Smooth muscle cell (in vitro differentiated cells): ENCODE data around the gene CDX1. TPM values are rescaled to one million over a fixed set of nuclear protein-coding genes. Genes with fewer than 3 reads are reported as not detected.

ENCODE experiments used
- DNase-seq: peaks from one replicate; lab custom pipeline; 2025; ENCODE audit not compliant: unreplicated experiment; lab: John Stamatoyannopoulos, UW
- H2AFZ ChIP-seq: fragments of 200-600 bp; sonication (generic); 2 replicates; pipeline ENCODE4 v1.6.0; 2016; ENCODE audit warnings: antibody characterized with exemption, low read depth, mild to moderate bottlenecking
- H3F3A ChIP-seq: fragments of 200-600 bp; sonication (generic); 2 replicates; pipeline ENCODE4 v1.6.0; 2017; ENCODE audit warnings: antibody characterized with exemption, low read depth
- H3K27ac ChIP-seq: fragments of 200-600 bp; sonication (generic); 2 replicates; pipeline ENCODE4 v1.5.1; 2016; ENCODE audit warnings: low read depth, mild to moderate bottlenecking
- H3K27me3 ChIP-seq: fragments of 200-600 bp; sonication (generic); 2 replicates; pipeline ENCODE4 v1.6.1; 2016; ENCODE audit warnings: low read depth, mild to moderate bottlenecking
- H3K36me3 ChIP-seq: fragments of 200-600 bp; sonication (generic); 2 replicates; pipeline ENCODE4 v1.5.1; 2016; ENCODE audit warnings: low read depth
- H3K4me1 ChIP-seq: fragments of 200-600 bp; sonication (generic); 2 replicates; pipeline ENCODE4 v1.5.1; 2016; ENCODE audit warnings: low read depth
- H3K4me2 ChIP-seq: fragments of 200-600 bp; sonication (generic); 2 replicates; pipeline ENCODE4 v1.6.0; 2016; ENCODE audit warnings: mild to moderate bottlenecking
- H3K4me3 ChIP-seq: fragments of 200-600 bp; sonication (generic); 2 replicates; pipeline ENCODE4 v1.5.1; 2016; ENCODE audit warnings: mild to moderate bottlenecking
- H3K79me2 ChIP-seq: fragments of 200-600 bp; sonication (generic); 2 replicates; pipeline ENCODE4 v1.6.0; 2016; ENCODE audit warnings: low read depth, mild to moderate bottlenecking
- H3K9ac ChIP-seq: fragments of 200-600 bp; sonication (generic); 2 replicates; pipeline ENCODE4 v1.6.0; 2016; ENCODE audit warnings: low read depth
- H3K9me3 ChIP-seq: fragments of 200-600 bp; sonication (generic); replicated peaks from 2 replicates; pipeline ENCODE4 v1.5.1; 2016; ENCODE audit warnings: low read depth
- H4K20me1 ChIP-seq: fragments of 200-600 bp; sonication (generic); 2 replicates; pipeline ENCODE4 v1.6.0; 2016; ENCODE audit warnings: low read depth
- WGBS: methylation state at CpG from one replicate; pipeline ENCODE4 v1.1.7; 2016; ENCODE audit warnings: low lambda C conversion rate; 5-methylcytosine and 5-hydroxymethylcytosine counted together
- polyA plus RNA-seq: library from polyadenylated mRNA; unstranded; fragments of >200 nt; fragmentation: Nextera tagmentation; extraction: Ambion mirVana; gene quantifications from 2 replicates; pipeline ENCODE4 v1.2.1, GENCODE V29; 2016
- total RNA-seq: library from RNA; depleted of rRNA; stranded (reverse); fragments of >200 nt; gene quantifications from 2 replicates; pipeline ENCODE4 v1.2.3, GENCODE V29; 2014
- TF ChIP-seq, protein P1 (sequence below): fragments of 200-600 bp; sonication (generic); IDR thresholded peaks from 2 replicates; pipeline ENCODE4 v1.5.1; 2017; ENCODE audit warnings: borderline replicate concordance, mild to moderate bottlenecking, antibody characterized with exemption; ENCODE audit not compliant: insufficient read depth, poor library complexity, severe bottlenecking

Gene CDX1
- total and polyA plus RNA-seq, 2 experiments from 2014 or later = 1.4 to 5.0 TPM

- TF ChIP-seq, protein P1, sequence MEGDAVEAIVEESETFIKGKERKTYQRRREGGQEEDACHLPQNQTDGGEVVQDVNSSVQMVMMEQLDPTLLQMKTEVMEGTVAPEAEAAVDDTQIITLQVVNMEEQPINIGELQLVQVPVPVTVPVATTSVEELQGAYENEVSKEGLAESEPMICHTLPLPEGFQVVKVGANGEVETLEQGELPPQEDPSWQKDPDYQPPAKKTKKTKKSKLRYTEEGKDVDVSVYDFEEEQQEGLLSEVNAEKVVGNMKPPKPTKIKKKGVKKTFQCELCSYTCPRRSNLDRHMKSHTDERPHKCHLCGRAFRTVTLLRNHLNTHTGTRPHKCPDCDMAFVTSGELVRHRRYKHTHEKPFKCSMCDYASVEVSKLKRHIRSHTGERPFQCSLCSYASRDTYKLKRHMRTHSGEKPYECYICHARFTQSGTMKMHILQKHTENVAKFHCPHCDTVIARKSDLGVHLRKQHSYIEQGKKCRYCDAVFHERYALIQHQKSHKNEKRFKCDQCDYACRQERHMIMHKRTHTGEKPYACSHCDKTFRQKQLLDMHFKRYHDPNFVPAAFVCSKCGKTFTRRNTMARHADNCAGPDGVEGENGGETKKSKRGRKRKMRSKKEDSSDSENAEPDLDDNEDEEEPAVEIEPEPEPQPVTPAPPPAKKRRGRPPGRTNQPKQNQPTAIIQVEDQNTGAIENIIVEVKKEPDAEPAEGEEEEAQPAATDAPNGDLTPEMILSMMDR = no peak
- H2AFZ ChIP-seq = no peak overlapping the region
- H3K4me2 ChIP-seq = no peak overlapping the region
- no peak overlapping the region for H3K9ac ChIP-seq
- H3K36me3 ChIP-seq = no peaks in the 10 kb centered on the region
- no peaks in the 10 kb centered on the region for H3K79me2 ChIP-seq
- no peaks in the 10 kb centered on the region for H3K9me3 ChIP-seq
- H3K27me3 ChIP-seq = peaks cover 21% of the 10 kb centered on the region
- 81% methylated on average over 3 of the region's 3 CpGs for WGBS
- no peak for DNase-seq
- H3K27ac ChIP-seq = no peak overlapping the region
- H3F3A ChIP-seq = peaks cover 10% of the 10 kb centered on the region
- no peaks in the 10 kb centered on the region for H4K20me1 ChIP-seq
- no peak overlapping the region for H3K4me3 ChIP-seq
- peaks cover 7% of the 10 kb centered on the region for H3K4me1 ChIP-seq
Measured at GRCh38 chr5:150163035-150163434, 3.5 kb upstream of the CDX1 start.

GRCh38 chr5:150163547-150164059, 3.0 kb upstream of the CDX1 start:
- H3K4me1 ChIP-seq = peaks cover 7% of the 10 kb centered on the region
- 71% methylated on average over 13 of the region's 13 CpGs for WGBS
- H3K36me3 ChIP-seq = no peaks in the 10 kb centered on the region
- no peak overlapping the region for H3K9ac ChIP-seq
- H3K4me3 ChIP-seq = no peak overlapping the region
- H2AFZ ChIP-seq = no peak overlapping the region
- H3K27ac ChIP-seq = no peak overlapping the region
- TF ChIP-seq, protein P1 = no peak
- H3K9me3 ChIP-seq = no peaks in the 10 kb centered on the region
- H3K27me3 ChIP-seq = peaks cover 24% of the 10 kb centered on the region
- no peak overlapping the region for H3K4me2 ChIP-seq
- peaks cover 9% of the 10 kb centered on the region for H3F3A ChIP-seq
- DNase-seq = no peak
- H3K79me2 ChIP-seq = no peaks in the 10 kb centered on the region
- no peaks in the 10 kb centered on the region for H4K20me1 ChIP-seq

- H3K4me1 ChIP-seq = peaks cover 7% of the 10 kb centered on the region
- H3K4me2 ChIP-seq = no peak overlapping the region
- no peak overlapping the region for H3K4me3 ChIP-seq
- no peaks in the 10 kb centered on the region for H3K9me3 ChIP-seq
- H3K9ac ChIP-seq = no peak overlapping the region
- H3K27me3 ChIP-seq = peaks cover 25% of the 10 kb centered on the region
- H4K20me1 ChIP-seq = no peaks in the 10 kb centered on the region
- DNase-seq = no peak
- WGBS = 59% methylated on average over 6 of the region's 6 CpGs
- TF ChIP-seq, protein P1 = no peak
- H3K79me2 ChIP-seq = no peaks in the 10 kb centered on the region
- peaks cover 9% of the 10 kb centered on the region for H3F3A ChIP-seq
- no peak overlapping the region for H3K27ac ChIP-seq
- H3K36me3 ChIP-seq = no peaks in the 10 kb centered on the region
- H2AFZ ChIP-seq = peak overlapping the region; percentile 45
Measured at GRCh38 chr5:150164211-150164980, 2.2 kb upstream of the CDX1 start.
